Natural killer cell (primary cell): ENCODE measurements around the gene TNFRSF12A. TPM values are rescaled to one million over a fixed set of nuclear protein-coding genes. Genes with fewer than 3 reads are reported as not detected.

ENCODE experiments used
- ATAC-seq, 3 donors: fragments of 150-1000 bp in 2 of 3; fragments of 200-7000 bp in 1 of 3; cut with Tn5 transposase; 1 replicate in 1 of 3; 2 replicates in 2 of 3; pipeline ENCODE4 v1.10.0; 2021; ENCODE audit warnings: mild to moderate bottlenecking in 2 of 3, moderate library complexity in 2 of 3
- DNase-seq, 2 donors: peaks; one replicate each; pipeline versions ENCODE4 v3.0.0 to v3.0.0-alpha.2; 2013 to 2021; ENCODE audit warnings: mixed read lengths in 1 of 2
- H3K27ac ChIP-seq: one replicate; pipeline ENCODE4 v1.5.1; 2013; ENCODE audit warnings: mild to moderate bottlenecking, low read length
- H3K27me3 ChIP-seq: one replicate; pipeline ENCODE4 v1.6.1; 2013; ENCODE audit warnings: low read length; ENCODE audit not compliant: control insufficient read depth, insufficient read depth
- H3K36me3 ChIP-seq: one replicate; pipeline ENCODE4 v1.6.1; 2013; ENCODE audit warnings: low read length; ENCODE audit not compliant: control insufficient read depth, insufficient read depth
- H3K4me1 ChIP-seq: one replicate; pipeline ENCODE4 v1.6.1; 2013; ENCODE audit warnings: low read length; ENCODE audit not compliant: control insufficient read depth, insufficient read depth
- H3K4me3 ChIP-seq: one replicate; pipeline ENCODE4 v1.5.1; 2013; ENCODE audit warnings: low read length
- H3K9me3 ChIP-seq: one replicate; pipeline ENCODE4 v1.6.1; 2013; ENCODE audit warnings: low read length; ENCODE audit not compliant: control insufficient read depth, insufficient read depth
- H3K27ac Mint-ChIP-seq, 2 donors: one replicate each; pipeline ENCODE4 v1.8.0; 2022; ENCODE audit warnings: mild to moderate bottlenecking in 2 of 2, mixed read lengths in 2 of 2, moderate library complexity in 1 of 2
- H3K27me3 Mint-ChIP-seq, 2 donors: one replicate each; pipeline ENCODE4 v1.8.0; 2022; ENCODE audit warnings: low read depth in 2 of 2, mixed read lengths in 2 of 2
- H3K36me3 Mint-ChIP-seq: one replicate; pipeline ENCODE4 v1.8.0; 2022; ENCODE audit warnings: mixed read lengths
- H3K4me1 Mint-ChIP-seq, 2 donors: one replicate each; pipeline ENCODE4 v1.8.0; 2022; ENCODE audit warnings: mixed read lengths in 2 of 2
- H3K4me3 Mint-ChIP-seq: one replicate; pipeline ENCODE4 v1.8.0; 2022; ENCODE audit warnings: mild to moderate bottlenecking, moderate library complexity, mixed read lengths
- H3K9me3 Mint-ChIP-seq, 2 donors: one replicate each; pipeline ENCODE4 v1.8.0; 2022; ENCODE audit warnings: mixed read lengths in 2 of 2
- CTCF ChIP-seq: fragments of 200-600 bp; IDR thresholded peaks from one replicate; pipeline ENCODE4 v1.8.0; 2022; ENCODE audit warnings: antibody characterized with exemption
- WGBS: methylation state at CpG from one replicate; pipeline ENCODE4 v1.1.7; 2013; ENCODE audit warnings: missing lambda C conversion rate; ENCODE audit not compliant: insufficient coverage; 5-methylcytosine and 5-hydroxymethylcytosine counted together
- intact Hi-C: fragments of 100-400 bp; cut with micrococcal nuclease; formaldehyde crosslinking; loops from one replicate; pipeline ENCODE4 v1.14.2; 2022
- total RNA-seq, 4 donors: library from RNA; stranded (reverse); fragments of 120-200 nt in 1 of 4; gene quantifications; one replicate each; pipeline versions ENCODE4 v1.2.3 to v1.2.4, GENCODE V29; 2013 to 2022

The TNFRSF12A gene
- total RNA-seq, 3 donors from 2014 or later (not counting 1 experiment from before 2014, with no cell fraction given) = 2.4 to 3.7 (median 3.1) TPM

GRCh38 chr16:2976673-2977072 is 43.5 kb upstream of the TNFRSF12A start:
- Mint-ChIP-seq H3K36me3 (no peaks in the 10 kb centered on the region), H3K9me3 (no peaks in the 10 kb centered on the region), H3K4me1 (peaks cover 0 to 8% of the 10 kb centered on the region in 2 donors), H3K27me3 (no peaks in the 10 kb centered on the region), H3K27ac (no peak overlapping the region), H3K4me3 (no peak overlapping the region)
- Histone ChIP-seq H3K9me3 (no peaks in the 10 kb centered on the region), H3K36me3 (no peaks in the 10 kb centered on the region), H3K27me3 (no peaks in the 10 kb centered on the region), H3K27ac (no peak overlapping the region), H3K4me3 (no peak overlapping the region), H3K4me1 (peaks cover 15% of the 10 kb centered on the region)
- DNase-seq (no peak), ATAC-seq (no peak)
- intact Hi-C loops = no loop called here
- 93% methylated on average over 15 of the region's 15 CpGs for whole genome bisulfite sequencing
- no peak for TF ChIP-seq CTCF

DNA sequence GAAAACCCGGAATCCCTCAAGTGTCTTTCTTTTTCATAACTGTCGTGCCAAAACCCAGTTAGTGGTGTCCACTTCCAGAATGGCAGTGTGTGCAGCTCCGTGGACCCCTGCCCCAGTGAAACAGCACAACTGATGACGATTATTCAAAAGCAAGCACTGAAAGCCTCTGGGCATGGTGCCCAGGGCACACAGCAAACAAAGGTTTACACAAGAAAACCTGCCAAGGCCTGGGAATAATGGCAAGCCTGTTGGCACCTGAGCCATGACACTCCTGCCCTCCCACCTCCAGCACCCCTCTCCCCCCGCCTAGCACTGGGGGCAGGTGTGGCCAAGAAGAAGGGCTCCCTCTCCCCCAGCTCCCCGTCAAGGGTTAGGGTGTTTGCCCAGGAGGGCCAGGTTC is 42.7 kb upstream of the TNFRSF12A start:
- TF ChIP-seq CTCF = no peak
- intact Hi-C loops = no loop called here
- H3K36me3 ChIP-seq = no peaks in the 10 kb centered on the region
- Mint-ChIP-seq H3K27me3 (no peaks in the 10 kb centered on the region), H3K9me3 (no peaks in the 10 kb centered on the region), H3K27ac (no peak overlapping the region), H3K36me3 (no peaks in the 10 kb centered on the region), H3K4me1 (peaks cover 0 to 11% of the 10 kb centered on the region in 2 donors), H3K4me3 (no peak overlapping the region)
- H3K27me3 ChIP-seq = no peaks in the 10 kb centered on the region
- 94% methylated on average over 5 of the region's 6 CpGs for WGBS
- no peak for DNase-seq
- H3K9me3 ChIP-seq = no peaks in the 10 kb centered on the region
- H3K4me1 ChIP-seq = peaks cover 15% of the 10 kb centered on the region
- no peak overlapping the region for H3K4me3 ChIP-seq
- ATAC-seq = no peak
- no peak overlapping the region for H3K27ac ChIP-seq

- H3K9me3 ChIP-seq = no peaks in the 10 kb centered on the region
- peaks cover 27% of the 10 kb centered on the region for H3K4me1 ChIP-seq
- DNase-seq = peak in 1 of 2 donors; percentile 21
- Mint-ChIP-seq H3K27ac (no peak overlapping the region), H3K4me3 (peak overlapping the region; percentile 9), H3K27me3 (no peaks in the 10 kb centered on the region), H3K36me3 (no peaks in the 10 kb centered on the region), H3K9me3 (no peaks in the 10 kb centered on the region), H3K4me1 (peaks cover 0 to 11% of the 10 kb centered on the region in 2 donors)
- H3K27ac ChIP-seq = no peak overlapping the region
- 10% methylated on average over 43 of the region's 43 CpGs for WGBS
- H3K4me3 ChIP-seq = peak overlapping the region; percentile 28
- intact Hi-C loops = no loop called here
- TF ChIP-seq CTCF = no peak
- ATAC-seq = no peak
- H3K36me3 ChIP-seq = no peaks in the 10 kb centered on the region
- H3K27me3 ChIP-seq = no peaks in the 10 kb centered on the region
Observed at GRCh38 chr16:2979669-2980226, 40.4 kb upstream of the TNFRSF12A start.
